ENCODE data around the gene BRAT1.

BRAT1 gene

GRCh38 chr7:2514473-2515423 lies 40.6 kb downstream of the BRAT1 start:
- FAIRE-seq: peak; percentile 100

GRCh38 chr7:2513702-2514101 lies 41.6 kb downstream of the BRAT1 start:
- DNase-seq (ENCODE audit: low spot score) (no peak), FAIRE-seq (no peak)

More at GRCh38 chr7:2514473-2515423, 40.6 kb downstream of the BRAT1 start:
- DNase-seq (ENCODE audit: low spot score): no peak

GRCh38 chr7:2512713-2513112 lies 42.6 kb downstream of the BRAT1 start:
- DNase-seq (ENCODE audit: low spot score): no peak
- FAIRE-seq: no peak

- peak; percentile 73 for DNase-seq (ENCODE audit: low spot score)
- peak; percentile 98 for FAIRE-seq
Observed at GRCh38 chr7:2512179-2512661, 43.1 kb downstream of the BRAT1 start.

GRCh38 chr7:2511769-2512168 lies 43.6 kb downstream of the BRAT1 start:
- FAIRE-seq (no peak), DNase-seq (ENCODE audit: low spot score) (no peak)

- peak; percentile 83 for DNase-seq (ENCODE audit: low spot score)
- peak; percentile 96 for FAIRE-seq
Observed at GRCh38 chr7:2510909-2511768, 44.2 kb downstream of the BRAT1 start.

- DNase-seq (ENCODE audit: low spot score): no peak
- no peak for FAIRE-seq
Observed at GRCh38 chr7:2510130-2510776, 45.1 kb downstream of the BRAT1 start.

- FAIRE-seq: no peak
- no peak for DNase-seq (ENCODE audit: low spot score)
Observed at GRCh38 chr7:2509298-2509906, 45.9 kb downstream of the BRAT1 start.

- DNase-seq (ENCODE audit: low spot score): peak; percentile 95
- peak; percentile 100 for FAIRE-seq
Observed at GRCh38 chr7:2508327-2509215, 46.8 kb downstream of the BRAT1 start.

GRCh38 chr7:2507917-2508306 lies 47.4 kb downstream of the BRAT1 start:
- FAIRE-seq (no peak), DNase-seq (ENCODE audit: low spot score) (no peak)

GRCh38 chr7:2507208-2507916 lies 48.0 kb downstream of the BRAT1 start:
- no peak for DNase-seq (ENCODE audit: low spot score)

GRCh38 chr7:2505401-2505800 lies 49.9 kb downstream of the BRAT1 start:
- FAIRE-seq (peak; percentile 96), DNase-seq (ENCODE audit: low spot score) (no peak)

More at GRCh38 chr7:2507208-2507916, 48.0 kb downstream of the BRAT1 start:
- FAIRE-seq: no peak

- no peak for DNase-seq (ENCODE audit: low spot score)
- FAIRE-seq: no peak
Observed at GRCh38 chr7:2504889-2505375, 50.4 kb downstream of the BRAT1 start.

GRCh38 chr7:2504128-2504888 lies 51.0 kb downstream of the BRAT1 start:
- peak; percentile 73 for FAIRE-seq

GRCh38 chr7:2503056-2503941 lies 52.0 kb downstream of the BRAT1 start:
- DNase-seq (ENCODE audit: low spot score) (no peak), FAIRE-seq (peak; percentile 93)

More at GRCh38 chr7:2504128-2504888, 51.0 kb downstream of the BRAT1 start:
- DNase-seq (ENCODE audit: low spot score): no peak

GRCh38 chr7:2502647-2502966 lies 52.7 kb downstream of the BRAT1 start:
- DNase-seq (ENCODE audit: low spot score) (no peak), FAIRE-seq (peak; percentile 20)

GRCh38 chr7:2501947-2502646 lies 53.2 kb downstream of the BRAT1 start:
- DNase-seq (ENCODE audit: low spot score) (no peak), FAIRE-seq (peak; percentile 91)
